MCF 10A (cell line): ENCODE results near the gene GABRA5. TPM values are rescaled to one million over a fixed set of nuclear protein-coding genes. Genes with fewer than 3 reads are reported as not detected.

ENCODE experiments used
- BruUV-seq: library from RNA; stranded (reverse); fragments of 400-500 nt; replicated peaks from 2 replicates; lab custom pipeline; 2021; lab: Mats Ljungman, UMichigan
- CTCF ChIA-PET: fragments of 300-600 bp; sonication (Branson Sonifier 250); formaldehyde crosslinking; extraction: SDS; loops from one replicate; lab custom pipeline; 2021; ENCODE audit warnings: antibody characterized with exemption, inconsistent platforms; lab: Yijun Ruan, JAX
- POLR2A ChIA-PET: fragments of 300-600, 350-650 bp; sonication (Branson Sonifier 250); formaldehyde crosslinking; extraction: SDS; loops from one replicate; lab custom pipeline; 2020; ENCODE audit warnings: antibody characterized with exemption, inconsistent platforms; lab: Yijun Ruan, JAX
- DNase-seq: peaks from one replicate; pipeline ENCODE4 v3.0.0-alpha.2; 2018; ENCODE audit not compliant: unreplicated experiment
- H3K27ac Mint-ChIP-seq: one replicate; pipeline ENCODE4 v1.8.0; 2022; ENCODE audit warnings: mild to moderate bottlenecking, low read depth, mixed read lengths; ENCODE audit not compliant: unreplicated experiment
- H3K27me3 Mint-ChIP-seq: one replicate; pipeline ENCODE4 v1.8.0; 2022; ENCODE audit warnings: mixed read lengths; ENCODE audit not compliant: insufficient read depth, unreplicated experiment
- H3K36me3 Mint-ChIP-seq: one replicate; pipeline ENCODE4 v1.8.0; 2022; ENCODE audit warnings: mild to moderate bottlenecking, moderate library complexity, mixed read lengths; ENCODE audit not compliant: insufficient read depth, unreplicated experiment
- H3K4me1 Mint-ChIP-seq: one replicate; pipeline ENCODE4 v1.8.0; 2022; ENCODE audit warnings: mixed read lengths; ENCODE audit not compliant: insufficient read depth, unreplicated experiment
- H3K4me3 Mint-ChIP-seq: one replicate; pipeline ENCODE4 v1.8.0; 2022; ENCODE audit warnings: mild to moderate bottlenecking, moderate library complexity, mixed read lengths; ENCODE audit not compliant: unreplicated experiment
- H3K9me3 Mint-ChIP-seq: one replicate; pipeline ENCODE4 v1.8.0; 2022; ENCODE audit warnings: mixed read lengths; ENCODE audit not compliant: unreplicated experiment
- CTCF ChIP-seq: fragments of 200-600 bp; IDR thresholded peaks from one replicate; pipeline ENCODE4 v1.8.0; 2022; ENCODE audit warnings: antibody characterized with exemption, mild to moderate bottlenecking; ENCODE audit not compliant: unreplicated experiment
- intact Hi-C: fragments of 100-400 bp; cut with micrococcal nuclease; formaldehyde crosslinking; loops from 2 replicates; pipeline ENCODE4 v1.14.1; 2022
- total RNA-seq: library from RNA; stranded (reverse); gene quantifications from 2 replicates; pipeline ENCODE4 v1.2.3, GENCODE V29; 2022

GABRA5 gene
- total RNA-seq, 1 experiment from 2014 or later = not detected

- Mint-ChIP-seq H3K27me3 (no peaks in the 10 kb centered on the region), H3K4me3 (no peak overlapping the region), H3K9me3 (peaks cover 25% of the 10 kb centered on the region), H3K4me1 (no peaks in the 10 kb centered on the region), H3K36me3 (no peaks in the 10 kb centered on the region), H3K27ac (no peak overlapping the region)
- DNase-seq = peak; percentile 5
- no TSS peak for BruUV-seq
- TF ChIP-seq CTCF = peak; percentile 15
- intact Hi-C loops = no loop called here
- CTCF ChIA-PET = interaction anchor here (0.7 to 3.2 kb wide), 6 partner anchors 9 to 1235 kb away, joined by 3 to 18 read pairs (median 4); no protein-coding TSS in a partner anchor
- POLR2A ChIA-PET = no interaction called here
Measured at GRCh38 chr15:26891448-26892181, 24.8 kb downstream of the GABRA5 start.

DNA sequence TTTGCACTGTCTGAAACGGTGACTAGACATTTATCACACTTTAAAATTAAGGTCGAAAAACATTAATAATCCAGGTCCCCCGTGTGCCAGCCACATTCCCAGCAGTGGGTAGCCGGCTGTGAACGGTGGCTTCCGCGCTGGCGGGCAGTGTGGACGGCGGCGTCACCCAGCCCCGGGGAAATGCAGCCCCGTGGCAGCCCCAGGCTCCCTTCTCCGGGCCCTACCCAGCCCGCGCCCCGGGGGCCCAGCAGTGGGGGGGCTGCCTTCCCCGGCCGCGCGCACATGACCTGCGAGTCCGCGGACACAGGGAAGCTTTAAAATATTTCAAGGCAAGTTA is 25.3 kb downstream of the GABRA5 start:
- no peak for DNase-seq
- intact Hi-C loops = no loop called here
- no peaks in the 10 kb centered on the region for H3K36me3 Mint-ChIP-seq
- ChIA-PET POLR2A (no interaction called here), CTCF (interaction anchor here (1.0 to 3.2 kb wide), 2 partner anchors 1231 to 1234 kb away, joined by 3 to 18 read pairs; no protein-coding TSS in a partner anchor)
- no peak overlapping the region for H3K4me3 Mint-ChIP-seq
- TF ChIP-seq CTCF = no peak
- BruUV-seq = no TSS peak
- H3K4me1 Mint-ChIP-seq = no peaks in the 10 kb centered on the region
- no peak overlapping the region for H3K27ac Mint-ChIP-seq
- no peaks in the 10 kb centered on the region for H3K27me3 Mint-ChIP-seq
- peaks cover 23% of the 10 kb centered on the region for H3K9me3 Mint-ChIP-seq

DNA sequence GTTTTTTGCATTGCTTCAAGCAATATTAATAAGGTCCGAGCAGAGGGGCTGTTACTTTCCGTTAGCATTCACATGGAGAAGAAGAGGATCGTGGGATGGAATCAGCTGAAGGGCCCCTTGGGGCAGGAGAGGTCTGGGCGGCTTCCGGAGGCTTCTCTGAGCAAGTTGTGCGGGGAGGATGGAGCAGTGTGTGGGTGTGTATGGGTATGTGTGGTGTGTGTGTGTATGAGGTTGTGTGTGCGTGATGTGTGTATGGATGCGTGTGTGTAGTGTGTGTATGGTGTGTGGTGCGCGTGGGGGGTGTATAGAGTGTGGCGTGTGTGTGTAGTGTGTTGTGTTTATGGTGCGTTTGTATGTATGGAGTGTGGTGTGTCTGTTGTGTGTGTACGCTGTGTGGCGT is 25.8 kb downstream of the GABRA5 start:
- Mint-ChIP-seq H3K4me3 (no peak overlapping the region), H3K27ac (no peak overlapping the region), H3K4me1 (no peaks in the 10 kb centered on the region), H3K27me3 (no peaks in the 10 kb centered on the region), H3K9me3 (peaks cover 23% of the 10 kb centered on the region), H3K36me3 (no peaks in the 10 kb centered on the region)
- intact Hi-C loops = no loop called here
- no TSS peak for BruUV-seq
- POLR2A ChIA-PET = no interaction called here
- no peak for TF ChIP-seq CTCF
- CTCF ChIA-PET = no interaction called here
- DNase-seq = no peak

DNA sequence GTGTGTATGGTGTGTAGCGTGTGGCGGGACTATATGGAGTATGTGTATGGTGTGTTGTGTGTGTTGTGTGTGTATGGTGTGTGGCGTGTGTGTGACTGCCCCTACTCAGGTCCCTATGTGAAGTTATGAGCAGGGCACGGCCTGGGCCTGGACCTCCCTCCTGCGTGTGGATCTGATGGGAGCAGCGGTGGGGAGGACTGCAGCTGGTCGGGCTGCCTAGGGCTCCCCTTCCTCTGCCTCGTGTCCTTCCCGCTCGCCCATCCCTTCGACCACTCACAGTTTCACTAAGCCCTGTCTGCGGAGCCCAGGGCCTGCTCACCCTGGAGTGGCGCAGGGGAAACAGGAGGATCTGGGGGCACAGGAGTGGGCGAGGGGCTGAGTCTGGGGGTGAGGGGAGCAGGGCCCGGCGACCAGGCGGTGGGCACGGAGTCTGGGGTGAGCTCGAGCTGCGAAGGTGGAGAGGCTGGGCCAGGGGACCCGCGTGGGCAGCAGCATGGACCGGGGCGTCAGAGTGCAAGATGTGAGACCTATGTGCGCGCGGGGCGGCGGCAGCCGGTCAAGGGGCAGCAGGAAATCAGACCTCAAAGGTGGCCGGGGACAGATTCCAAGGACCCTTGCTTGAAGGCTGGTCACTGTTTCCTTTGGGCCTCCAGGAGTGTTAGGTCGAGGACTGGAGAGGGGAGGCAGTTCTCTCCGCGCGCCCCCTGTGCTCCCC is 26.6 kb downstream of the GABRA5 start:
- no peak for DNase-seq
- H3K4me1 Mint-ChIP-seq = no peaks in the 10 kb centered on the region
- intact Hi-C loops = no loop called here
- no peaks in the 10 kb centered on the region for H3K27me3 Mint-ChIP-seq
- no peak for TF ChIP-seq CTCF
- no peak overlapping the region for H3K27ac Mint-ChIP-seq
- POLR2A ChIA-PET = no interaction called here
- no TSS peak for BruUV-seq
- no peak overlapping the region for H3K4me3 Mint-ChIP-seq
- H3K36me3 Mint-ChIP-seq = no peaks in the 10 kb centered on the region
- H3K9me3 Mint-ChIP-seq = peaks cover 23% of the 10 kb centered on the region
- CTCF ChIA-PET = no interaction called here
